GM18858 (cell line): ENCODE data around the gene EP400.
"Not testable (repeated sequence)": the region's sequence is repeated elsewhere in the genome, so short reads cannot be mapped to it uniquely, and the experiment has no call there.

Source experiments
- ATAC-seq: cut with Tn5 transposase; IDR thresholded peaks from one replicate; pipeline ENCODE4 v1.9.1; 2021; ENCODE audit not compliant: unreplicated experiment

The EP400 gene

DNA sequence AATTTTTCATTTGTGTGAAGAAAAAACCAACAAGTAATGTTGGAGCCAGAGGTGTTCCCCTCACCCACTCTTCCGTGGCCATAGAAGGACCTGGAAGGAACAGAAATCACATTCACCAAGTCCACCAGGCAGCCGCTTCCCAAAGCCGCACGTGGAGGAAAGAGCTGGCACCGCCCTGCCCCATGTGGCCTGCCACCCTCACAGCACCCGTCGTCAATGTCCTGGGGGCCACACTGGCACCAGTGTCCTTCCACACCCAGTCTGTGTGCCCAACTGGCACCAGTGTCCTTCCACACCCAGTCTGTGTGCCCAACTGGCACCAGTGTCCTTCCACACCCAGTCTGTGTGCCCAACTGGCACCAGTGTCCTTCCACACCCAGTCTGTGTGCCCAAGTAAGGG, 130.8 kb downstream of the EP400 start:
- ATAC-seq: not testable (repeated sequence)

DNA sequence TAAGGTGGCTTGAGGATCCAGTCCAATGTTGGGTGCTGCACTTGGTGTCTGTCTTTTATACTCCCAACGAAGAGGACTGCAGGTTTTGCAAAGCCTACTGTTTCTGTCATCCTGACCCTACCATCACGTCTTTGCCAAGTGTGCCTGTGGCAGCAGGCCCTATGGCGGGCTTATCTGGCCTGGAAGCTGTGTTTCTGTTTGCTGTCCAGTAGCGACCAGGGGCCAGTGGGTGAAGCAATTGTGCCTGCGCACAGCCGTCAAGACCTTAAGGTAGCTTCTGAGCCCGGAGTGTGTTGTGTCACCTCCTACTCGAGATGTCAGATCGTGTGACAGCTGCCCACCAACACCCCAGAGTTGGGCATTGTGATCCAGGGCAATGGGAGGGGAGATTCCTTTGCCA, 131.7 kb downstream of the EP400 start:
- no peak for ATAC-seq

DNA sequence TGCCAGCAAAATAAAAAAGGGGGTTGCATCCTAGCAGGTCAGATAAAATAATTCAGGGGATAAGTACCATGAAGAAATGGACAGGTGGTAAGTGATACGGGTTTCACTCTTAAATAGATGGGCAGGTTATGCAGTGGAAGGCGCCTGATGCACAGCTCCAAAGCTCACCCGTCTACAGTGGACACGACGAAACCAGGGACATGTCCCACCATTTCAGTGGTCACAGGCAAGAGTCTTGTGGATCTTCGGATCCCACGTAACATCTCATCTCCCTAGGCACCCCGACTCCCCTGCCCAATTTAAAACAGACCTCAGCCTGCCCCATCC, 133.8 kb downstream of the EP400 start:
- ATAC-seq: no peak

DNA sequence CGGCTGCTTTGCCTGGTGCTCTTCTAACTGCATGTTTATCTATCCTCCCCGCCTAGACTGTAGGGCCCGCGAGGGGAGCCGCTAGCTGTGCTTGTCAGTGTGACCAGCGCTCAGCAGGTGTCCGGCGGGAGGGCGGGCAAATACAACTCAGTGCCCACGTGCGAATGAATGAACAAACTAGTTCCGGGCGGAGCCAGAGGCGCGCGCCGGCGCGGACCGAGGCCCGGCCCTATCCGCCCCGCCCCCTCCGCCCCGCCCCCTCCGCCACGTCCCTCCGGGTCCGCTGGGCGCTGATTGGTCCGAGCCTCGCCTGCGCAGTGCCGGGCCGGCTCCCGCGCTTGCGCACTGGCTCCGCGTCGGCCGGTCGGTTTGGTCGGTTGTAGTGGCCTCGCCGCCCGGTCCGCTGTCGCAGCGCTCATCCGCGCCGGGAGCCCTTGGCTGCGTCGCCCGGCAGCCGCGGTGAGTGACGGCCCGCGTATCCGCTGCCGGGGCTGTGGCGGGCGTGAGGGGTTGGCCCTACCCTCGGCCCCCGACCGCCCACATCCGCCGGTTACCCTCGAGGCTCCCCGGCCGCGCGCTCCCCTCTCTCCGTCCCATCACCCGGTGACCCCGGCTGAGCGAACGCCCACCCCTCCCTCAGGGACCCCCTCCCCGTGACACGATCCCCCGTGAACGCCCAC, 134.3 kb downstream of the EP400 start:
- peak; percentile 81 for ATAC-seq

DNA sequence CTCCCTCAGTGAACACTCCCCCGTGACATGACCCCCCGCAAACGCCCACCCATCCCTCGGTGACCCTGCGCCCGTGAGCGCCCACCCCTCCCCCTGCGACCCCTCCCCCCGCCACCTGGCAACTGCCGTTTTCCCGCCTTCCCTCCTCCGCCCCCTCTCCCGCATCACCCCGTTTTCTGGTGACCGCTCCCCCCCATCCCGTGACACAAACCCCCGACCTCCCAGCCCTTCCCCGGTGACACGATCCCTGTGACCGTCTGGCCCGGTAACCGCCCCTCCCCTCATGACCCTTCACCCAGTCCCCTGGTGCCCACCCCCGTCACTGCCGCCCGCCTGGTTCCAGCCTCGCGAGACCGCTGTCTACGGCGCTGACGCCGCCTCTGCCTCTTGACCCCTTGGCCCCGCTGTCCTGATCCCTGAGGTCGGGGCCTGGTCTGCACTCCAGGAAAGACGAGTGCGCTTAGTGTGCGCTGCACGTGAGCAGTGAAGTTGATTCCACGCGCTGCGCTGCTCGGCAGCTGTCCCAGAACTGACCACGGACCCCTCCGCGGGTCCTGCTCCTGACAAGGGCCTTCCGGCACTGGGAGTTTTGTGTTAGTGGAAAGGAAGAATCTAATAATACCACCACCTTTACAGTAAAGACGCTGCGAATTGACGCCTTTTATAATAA, 135.0 kb downstream of the EP400 start:
- no peak for ATAC-seq

DNA sequence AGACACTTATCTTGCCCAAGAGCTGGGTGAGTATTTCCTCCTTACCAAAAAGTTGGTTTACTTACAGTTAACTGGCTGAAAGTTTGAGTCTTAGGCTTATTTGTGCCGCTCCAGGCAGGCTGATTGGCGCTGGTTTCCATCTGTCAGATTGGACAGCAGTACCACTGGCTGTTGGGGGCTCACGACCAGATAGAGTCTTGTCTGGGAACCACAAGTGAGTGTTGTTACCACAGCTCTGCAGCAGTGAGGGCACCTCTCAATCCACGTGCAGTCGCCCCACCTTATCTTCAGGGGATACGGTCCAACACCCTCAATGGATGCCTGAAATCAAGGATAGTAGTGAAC, 135.5 kb downstream of the EP400 start:
- ATAC-seq: no peak

DNA sequence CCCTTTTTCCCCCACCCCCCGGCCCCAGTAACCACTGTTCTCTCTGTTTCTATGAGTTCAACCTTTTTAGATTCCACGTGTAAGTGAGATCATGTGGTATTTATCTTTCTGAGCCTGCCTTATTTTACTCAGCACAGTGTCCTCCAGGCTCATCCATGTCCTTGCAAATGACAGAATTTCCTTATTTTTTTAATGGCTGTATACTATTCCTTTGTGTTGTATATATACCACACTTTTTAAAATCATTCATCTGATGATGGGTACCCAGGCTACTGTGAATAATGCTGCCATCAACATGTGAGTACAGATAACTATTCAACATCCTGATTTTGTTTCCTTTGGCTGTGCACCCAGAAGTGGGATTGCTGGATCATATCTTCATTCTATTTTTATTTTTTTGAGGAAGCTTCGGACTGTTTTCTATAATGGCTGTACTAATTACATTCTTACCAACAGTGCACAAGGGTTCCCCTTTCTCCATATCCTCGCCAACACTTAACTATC, 139.7 kb downstream of the EP400 start:
- no peak for ATAC-seq

DNA sequence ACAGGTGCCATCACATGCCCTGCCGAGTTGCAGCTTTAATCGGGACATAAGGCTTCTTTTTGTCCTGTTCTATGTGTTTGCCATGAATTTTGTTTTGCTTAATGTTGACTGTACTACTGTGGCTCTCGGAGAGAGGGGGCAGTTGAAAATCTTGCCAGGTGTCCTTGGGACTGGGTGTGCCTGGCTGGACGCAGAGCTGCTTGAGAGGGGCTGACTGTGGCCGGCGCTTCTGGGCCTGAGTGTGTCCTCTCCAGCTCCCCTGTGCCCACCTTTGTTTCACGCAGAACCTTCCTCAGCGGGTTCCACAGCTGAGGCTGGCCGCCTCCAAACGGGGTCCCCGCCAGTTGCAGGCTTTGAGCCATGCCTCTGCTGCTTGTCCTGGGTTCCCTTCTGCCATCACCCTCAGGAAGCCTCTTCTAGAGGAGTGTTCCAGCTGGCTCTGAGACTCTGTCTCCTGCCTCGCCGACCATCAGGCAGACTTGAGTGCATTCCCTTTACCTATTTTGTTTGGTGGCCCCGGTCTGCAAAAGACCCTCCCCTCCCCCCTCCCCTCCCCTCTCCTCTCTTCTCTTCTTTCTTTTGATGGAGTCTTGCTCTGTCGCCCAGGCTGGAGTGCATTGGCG, 144.6 kb downstream of the EP400 start:
- no peak for ATAC-seq

DNA sequence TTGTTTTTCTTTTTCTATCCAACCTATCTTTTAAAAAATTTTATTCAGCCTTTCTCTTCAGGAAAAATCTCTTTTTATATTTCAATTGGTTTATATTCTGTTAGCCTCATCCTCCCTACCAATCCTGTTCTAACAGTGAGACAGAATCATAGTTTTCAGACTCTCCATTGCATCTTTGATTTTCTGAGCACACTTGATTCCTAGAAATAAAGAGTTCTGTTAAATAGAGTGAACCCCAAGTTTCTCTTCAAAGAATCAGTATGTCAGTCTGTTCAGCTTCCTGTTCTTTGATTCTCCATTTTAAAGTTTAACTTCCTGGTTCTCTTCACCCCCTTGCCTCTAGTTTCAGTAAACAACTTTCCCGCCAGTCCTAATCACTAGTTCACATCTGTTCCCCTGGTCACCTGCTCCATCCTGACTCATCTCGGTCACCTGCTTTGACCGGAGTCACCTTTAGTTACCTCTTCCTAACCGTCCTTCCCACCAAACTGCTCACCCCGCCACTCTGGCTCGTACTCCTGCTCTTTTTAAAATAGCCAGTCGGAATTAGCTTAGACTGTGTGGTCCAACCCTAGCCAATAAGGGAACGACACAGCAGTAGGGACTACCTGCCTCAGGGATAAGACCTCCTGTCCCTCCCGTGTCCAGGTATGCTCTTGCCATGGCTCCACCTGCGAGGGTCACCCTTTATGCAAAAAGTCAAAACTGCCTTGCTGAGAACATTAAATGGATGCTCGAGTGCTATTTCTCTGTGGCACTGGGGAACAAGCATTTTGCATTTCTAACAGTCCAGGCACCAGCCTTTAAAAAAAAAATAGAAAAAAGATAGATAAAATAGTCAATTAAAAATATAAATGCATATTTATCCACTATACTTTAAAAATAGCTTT, 146.0 kb downstream of the EP400 start:
- no peak for ATAC-seq

DNA sequence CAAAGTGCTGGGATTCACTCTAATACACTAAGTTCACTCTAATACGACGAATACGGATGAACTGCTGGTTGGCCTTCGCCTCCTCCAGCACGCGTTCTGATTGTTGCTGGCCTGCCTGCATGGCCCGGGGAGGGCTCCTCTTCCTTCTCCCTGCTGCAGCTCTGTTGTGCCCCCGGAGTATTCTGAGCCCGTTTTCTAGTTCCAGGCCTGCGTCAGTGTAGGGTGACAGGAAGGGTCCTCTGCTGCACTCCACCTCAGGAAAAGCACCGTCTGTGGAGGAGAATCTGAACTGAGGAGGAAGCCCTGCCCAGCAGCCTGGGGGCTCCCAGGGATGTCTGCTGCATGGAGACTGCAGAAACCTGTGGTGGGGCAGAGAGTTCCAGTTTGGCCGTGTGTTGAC, 150.0 kb downstream of the EP400 start:
- no peak for ATAC-seq

DNA sequence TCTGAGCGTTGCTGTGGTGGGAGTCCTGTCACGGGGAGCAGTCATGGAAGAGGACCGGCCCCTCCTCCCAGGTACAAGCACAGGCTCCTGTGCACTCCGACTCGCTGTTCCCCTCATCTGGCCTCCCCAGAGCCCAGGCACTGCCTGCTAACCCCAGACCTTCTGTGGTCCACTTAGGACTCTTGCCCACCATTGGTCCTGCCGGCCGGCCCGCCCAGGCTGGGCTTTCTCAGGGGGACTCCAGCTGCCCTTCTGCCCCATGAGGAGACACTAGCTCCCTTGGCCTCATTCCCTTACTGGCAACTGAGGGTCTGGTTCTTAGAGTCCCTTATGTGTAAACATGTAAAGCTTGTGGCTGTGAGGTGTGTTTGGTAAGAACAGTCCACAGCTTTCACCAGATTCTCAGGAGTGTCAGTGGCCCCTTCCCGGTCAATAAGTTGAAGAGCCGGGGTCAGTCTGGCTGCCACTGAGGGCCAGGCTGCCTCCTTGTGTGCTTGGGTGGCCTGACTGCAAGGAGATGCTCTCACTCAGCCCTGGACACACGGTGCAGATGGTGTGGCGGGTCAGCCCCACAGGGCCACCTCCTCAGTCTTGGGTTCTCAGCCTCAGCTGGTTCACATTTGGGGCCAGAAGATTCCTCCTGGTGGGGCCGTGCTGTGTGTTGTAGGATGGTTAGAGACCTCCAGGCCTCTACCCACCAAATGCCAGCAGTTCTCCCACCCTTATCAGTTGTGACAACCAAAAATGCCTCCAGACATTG, 150.7 kb downstream of the EP400 start:
- ATAC-seq: no peak

DNA sequence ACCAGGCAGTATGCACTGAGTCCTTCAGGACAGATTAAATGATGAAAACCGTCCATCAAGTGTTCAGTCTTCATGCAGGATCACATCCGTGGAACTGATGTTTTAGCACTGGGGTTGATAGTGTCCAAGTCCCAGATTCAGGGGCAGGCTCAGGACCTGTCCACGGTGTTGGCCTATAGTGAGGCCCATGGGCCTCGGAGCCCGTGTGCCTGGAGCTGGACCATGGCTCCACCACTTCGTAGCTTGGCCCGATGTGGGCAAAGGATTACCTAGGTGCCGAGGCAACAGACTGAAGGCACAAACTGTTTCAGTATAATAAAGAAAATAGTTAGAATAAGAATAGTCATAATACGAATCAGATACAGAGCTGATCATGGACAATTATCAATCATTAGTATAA, 152.6 kb downstream of the EP400 start:
- no peak for ATAC-seq

DNA sequence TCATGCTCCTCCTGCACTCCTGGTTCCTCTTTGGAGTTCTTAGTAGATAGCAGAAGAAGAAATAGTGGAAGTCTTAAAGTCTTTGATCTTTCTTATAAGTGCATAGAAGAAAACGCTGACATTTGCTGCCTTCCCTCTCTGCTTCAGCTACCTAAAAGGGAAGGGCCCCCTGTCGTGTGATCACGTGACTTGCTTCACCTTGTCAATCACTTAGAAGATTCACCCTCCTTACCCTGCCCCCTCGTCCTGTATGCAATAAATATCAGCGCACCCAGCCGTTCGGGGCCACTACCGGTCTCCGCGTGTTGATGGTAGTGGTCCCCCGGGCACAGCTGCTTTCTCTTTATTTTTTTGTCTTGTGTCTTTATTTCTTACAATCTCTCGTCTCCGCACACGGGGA, 153.3 kb downstream of the EP400 start:
- not testable (repeated sequence) for ATAC-seq

DNA sequence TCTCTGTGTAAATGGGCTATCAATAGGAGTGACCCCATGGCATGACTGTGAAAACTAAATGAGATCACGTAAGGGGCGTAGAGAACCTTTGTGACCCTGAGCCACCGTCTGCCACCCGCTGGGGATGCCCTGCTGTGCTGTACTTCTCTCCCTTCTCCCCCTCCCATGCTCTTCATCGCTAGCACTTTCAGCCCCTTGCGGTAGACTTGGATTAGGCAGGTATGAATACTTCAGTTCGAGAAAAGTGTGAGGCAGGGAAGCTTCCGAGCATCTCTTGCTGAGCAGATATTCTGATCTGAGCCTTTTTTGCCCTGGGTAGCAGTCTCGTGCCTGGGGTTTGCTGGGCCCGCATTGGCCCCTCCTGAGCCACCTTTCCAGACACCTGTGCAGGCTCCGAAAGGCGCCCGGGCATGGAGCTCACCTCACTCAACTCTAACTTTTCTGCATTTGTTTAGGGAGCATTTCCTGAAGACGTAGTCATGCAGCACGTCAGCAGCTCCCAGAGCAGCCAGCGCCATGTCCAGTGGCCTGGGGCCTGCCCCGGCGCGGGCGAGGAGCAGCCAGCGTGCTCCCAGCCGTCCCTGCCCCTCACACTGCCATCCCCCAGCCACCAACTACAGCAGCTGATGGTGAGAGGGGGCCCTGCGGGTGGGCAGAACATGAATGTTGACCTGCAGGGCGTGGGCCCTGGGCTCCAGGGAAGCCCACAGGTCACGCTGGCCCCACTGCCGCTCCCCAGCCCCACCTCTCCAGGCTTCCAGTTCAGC, 154.0 kb downstream of the EP400 start:
- no peak for ATAC-seq

DNA sequence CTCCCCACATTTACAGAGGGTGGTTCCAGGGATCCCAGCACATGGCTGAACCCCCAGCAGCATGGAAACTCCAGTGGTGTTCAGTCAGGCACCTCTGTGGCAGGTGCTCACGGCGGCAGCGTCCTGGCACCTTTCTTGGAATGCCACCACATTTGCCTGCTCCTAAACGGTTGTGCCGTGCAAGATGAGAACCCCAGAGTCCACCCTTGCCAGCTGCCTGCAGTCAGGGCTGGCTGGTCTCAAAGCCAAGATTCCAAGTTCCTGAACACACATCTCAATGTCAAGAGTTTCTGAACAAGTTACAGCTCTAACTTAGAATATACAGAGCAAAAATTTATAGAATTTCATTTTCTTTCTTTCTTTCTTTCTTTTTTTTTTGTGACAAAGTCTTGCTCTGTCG, 155.7 kb downstream of the EP400 start:
- ATAC-seq: no peak

DNA sequence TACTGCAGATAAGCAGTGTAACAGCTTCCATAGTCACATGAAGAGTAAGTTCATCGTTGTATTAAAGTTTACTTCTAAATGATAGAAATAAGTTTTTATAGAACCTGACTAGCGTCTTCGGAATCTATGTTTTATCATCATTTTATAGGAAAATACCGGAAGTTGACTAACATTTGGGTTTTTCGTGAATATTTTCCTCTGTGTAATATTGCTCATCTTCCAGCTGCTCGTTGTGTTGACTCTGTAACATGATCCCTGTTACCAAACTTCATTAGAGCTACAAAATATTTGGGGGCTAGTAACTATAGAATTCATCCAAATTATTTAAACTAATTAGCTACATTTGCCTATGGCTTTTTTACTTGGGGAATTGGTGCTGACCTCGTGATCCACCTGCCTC, 157.2 kb downstream of the EP400 start:
- no peak for ATAC-seq

DNA sequence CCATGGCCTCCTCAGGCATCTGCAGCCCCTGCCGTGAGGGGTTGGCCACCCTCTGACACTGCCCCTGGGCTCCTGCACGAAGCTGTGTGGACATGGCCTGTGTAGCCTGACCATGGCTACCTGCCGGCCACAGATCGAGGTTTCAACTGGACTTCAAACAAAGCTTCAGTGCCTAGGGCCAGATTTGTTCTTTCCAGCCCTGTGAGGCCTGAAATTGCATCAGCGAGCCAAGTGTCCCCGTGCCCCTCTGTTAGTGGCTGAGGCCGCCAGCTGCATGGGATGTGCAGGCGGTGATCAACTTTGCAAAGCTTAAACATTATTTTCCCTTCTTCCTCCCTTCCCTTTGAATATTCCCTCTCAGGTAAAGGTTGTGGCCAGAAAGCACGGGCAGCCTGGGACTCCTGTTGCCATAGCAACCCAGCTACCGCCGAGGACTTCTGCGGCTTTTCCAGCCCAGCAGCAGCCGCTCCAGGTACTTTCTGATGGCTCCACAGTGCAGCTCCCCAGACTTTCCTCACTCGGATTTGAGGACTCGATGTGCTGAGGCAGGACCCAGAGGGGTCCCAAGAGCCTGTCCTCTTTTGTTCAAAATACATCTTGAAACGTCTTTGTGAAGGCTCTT, 158.6 kb downstream of the EP400 start:
- no peak for ATAC-seq

DNA sequence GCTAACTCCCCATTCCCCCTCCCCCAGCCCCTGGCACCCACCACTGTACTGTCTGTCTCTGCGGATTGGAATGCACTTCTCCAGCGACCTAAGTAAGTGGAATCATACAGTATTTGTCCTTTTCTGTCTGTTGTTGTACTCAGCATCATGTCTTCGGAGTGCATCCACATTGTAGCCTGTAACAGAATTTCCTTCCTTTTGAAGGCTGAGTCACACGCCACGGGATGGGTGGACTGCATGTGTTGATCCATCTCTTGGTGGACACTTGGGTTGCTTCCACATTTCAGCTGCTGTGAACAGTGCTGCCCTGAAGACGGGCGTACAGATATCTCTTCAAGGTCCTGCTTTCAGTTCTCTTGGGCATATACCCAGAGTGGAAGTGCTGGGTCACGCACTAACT, 160.0 kb downstream of the EP400 start:
- ATAC-seq: no peak

DNA sequence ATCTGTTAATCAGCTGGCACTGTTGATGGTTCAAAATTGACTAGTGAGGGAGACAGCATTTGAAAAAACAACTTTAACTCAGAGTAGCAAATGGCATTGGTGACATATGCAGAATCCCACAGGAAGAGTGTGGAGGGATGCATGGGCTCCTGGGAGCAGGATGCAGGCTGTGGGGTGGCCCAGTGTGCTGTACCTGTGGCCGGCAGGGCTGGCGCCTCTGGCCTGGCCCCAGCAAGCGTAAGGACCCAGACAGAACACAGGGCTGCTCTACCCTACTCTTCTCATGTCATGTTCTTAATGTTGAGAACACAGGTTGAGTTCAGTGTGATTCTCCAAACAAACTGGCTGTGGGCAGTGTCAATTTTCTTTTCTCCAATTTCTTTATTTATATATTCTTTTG, 160.9 kb downstream of the EP400 start:
- ATAC-seq: no peak
